PFSK-1 (cell line): Measurements from ENCODE around the gene FAM163B.

Experiments used
- FOXP2 ChIP-seq: optimal IDR thresholded peaks from 2 replicates; pipeline ENCODE3; 2011; ENCODE audit warnings: borderline replicate concordance, control low read depth, inconsistent platforms; ENCODE audit not compliant: insufficient read depth; ENCODE audit errors: extremely low read length, extremely low read depth
- POLR2AphosphoS5 ChIP-seq: IDR thresholded peaks from 2 replicates; pipeline ENCODE4 v1.6.1; 2012; ENCODE audit warnings: low read depth, mild to moderate bottlenecking, control low read depth, low read length, moderate library complexity
- REST ChIP-seq, 2 experiments: IDR thresholded peaks; 2 replicates each; pipeline versions ENCODE4 v1.6.1 to v1.8.0; 2011 to 2012; ENCODE audit warnings: low read depth in 2 of 2, low read length in 2 of 2, control low read depth in 1 of 2, inconsistent platforms in 1 of 2, mild to moderate bottlenecking in 1 of 2, moderate library complexity in 1 of 2; ENCODE audit not compliant: insufficient read depth in 1 of 2
- SIN3A ChIP-seq: IDR thresholded peaks from 2 replicates; pipeline ENCODE4 v1.6.1; 2012; ENCODE audit warnings: mild to moderate bottlenecking, low read length, moderate library complexity, borderline replicate concordance; ENCODE audit not compliant: insufficient read depth
- TAF1 ChIP-seq: IDR thresholded peaks from 2 replicates; pipeline ENCODE4 v1.6.1; 2012; ENCODE audit warnings: low read length, control low read depth, borderline replicate concordance; ENCODE audit not compliant: insufficient read depth

FAM163B gene

GRCh38 chr9:133605856-133606707, 3.1 kb downstream of the FAM163B start:
- TF ChIP-seq FOXP2 (no peak), SIN3A (no peak), TAF1 (no peak), POLR2AphosphoS5 (no peak), REST (IDR thresholded peaks at IDR 0.05; ENCODE audit: insufficient read depth in 1 of 2, low read depth in 2 of 2, low read length in 2 of 2) (no peak)

GRCh38 chr9:133605446-133605845, 3.7 kb downstream of the FAM163B start:
- no peak for TF ChIP-seq TAF1
- no peak for TF ChIP-seq FOXP2
- no peak for TF ChIP-seq SIN3A
- TF ChIP-seq POLR2AphosphoS5 = no peak
- no peak for TF ChIP-seq REST (IDR thresholded peaks at IDR 0.05; ENCODE audit: insufficient read depth in 1 of 2, low read depth in 2 of 2, low read length in 2 of 2)

GRCh38 chr9:133604856-133605255, 4.3 kb downstream of the FAM163B start:
- TF ChIP-seq REST (IDR thresholded peaks at IDR 0.05; ENCODE audit: insufficient read depth in 1 of 2, low read depth in 2 of 2, low read length in 2 of 2) = no peak
- TF ChIP-seq FOXP2 = no peak
- TF ChIP-seq TAF1 = no peak
- TF ChIP-seq POLR2AphosphoS5 = no peak
- TF ChIP-seq SIN3A = no peak

- TF ChIP-seq SIN3A (no peak), REST (IDR thresholded peaks at IDR 0.05; ENCODE audit: insufficient read depth in 1 of 2, low read depth in 2 of 2, low read length in 2 of 2) (no peak), TAF1 (no peak), FOXP2 (no peak)
Measured at GRCh38 chr9:133604214-133604613, 5.0 kb downstream of the FAM163B start.
